Astrocyte (in vitro differentiated cells and primary cell): ENCODE data around the gene EGLN1. TPM values are rescaled to one million over a fixed set of nuclear protein-coding genes. Genes with fewer than 3 reads are reported as not detected.

ENCODE experiments used
- DNase-seq: peaks from one replicate; pipeline ENCODE4 v3.0.0-alpha.2; 2010; ENCODE audit warnings: low read depth
- FAIRE-seq: peaks from 2 replicates; lab custom pipeline; 2011; peaks lifted over from hg19 to GRCh38; lab: Jason Lieb, UNC
- H2AFZ ChIP-seq: 2 replicates; pipeline ENCODE4 v1.6.0; 2012; ENCODE audit warnings: low read depth, low read length, inconsistent platforms
- H3K27ac ChIP-seq: 2 replicates; pipeline ENCODE4 v1.5.1; 2011; ENCODE audit warnings: low read depth, low read length, inconsistent platforms
- H3K27me3 ChIP-seq: 2 replicates; pipeline ENCODE4 v1.6.0; 2011; ENCODE audit warnings: low read length, inconsistent platforms; ENCODE audit not compliant: insufficient read depth
- H3K36me3 ChIP-seq: 2 replicates; pipeline ENCODE4 v1.5.1; 2011; ENCODE audit warnings: low read length, inconsistent platforms; ENCODE audit not compliant: insufficient read depth
- H3K4me1 ChIP-seq: 2 replicates; pipeline ENCODE4 v1.5.1; 2011; ENCODE audit warnings: low read length, inconsistent platforms; ENCODE audit not compliant: insufficient read depth
- H3K4me2 ChIP-seq: 2 replicates; pipeline ENCODE4 v1.6.0; 2012; ENCODE audit warnings: low read length, inconsistent platforms
- H3K4me3 ChIP-seq: 2 replicates; pipeline ENCODE4 v1.5.1; 2011; ENCODE audit warnings: low read depth, mild to moderate bottlenecking, low read length, inconsistent platforms; ENCODE audit not compliant: insufficient read depth
- H3K79me2 ChIP-seq: 2 replicates; pipeline ENCODE4 v1.6.0; 2012; ENCODE audit warnings: mild to moderate bottlenecking, low read length, inconsistent platforms; ENCODE audit not compliant: insufficient read depth
- H3K9ac ChIP-seq: 2 replicates; pipeline ENCODE4 v1.6.0; 2012; ENCODE audit warnings: mild to moderate bottlenecking, low read length, inconsistent platforms
- H3K9me3 ChIP-seq: 2 replicates; pipeline ENCODE4 v1.5.1; 2012; ENCODE audit warnings: low read depth, mild to moderate bottlenecking, low read length, inconsistent platforms; ENCODE audit not compliant: insufficient read depth
- H4K20me1 ChIP-seq: 2 replicates; pipeline ENCODE4 v1.6.0; 2012; ENCODE audit warnings: low read length, inconsistent platforms; ENCODE audit not compliant: insufficient read depth
- H3K27ac Mint-ChIP-seq: one replicate; pipeline ENCODE4 v1.8.0; 2021; ENCODE audit warnings: mild to moderate bottlenecking, mixed read lengths; ENCODE audit not compliant: unreplicated experiment
- H3K27me3 Mint-ChIP-seq: one replicate; pipeline ENCODE4 v1.8.0; 2021; ENCODE audit warnings: low read depth, mixed read lengths; ENCODE audit not compliant: unreplicated experiment
- H3K36me3 Mint-ChIP-seq: one replicate; pipeline ENCODE4 v1.8.0; 2021; ENCODE audit warnings: low read depth, mixed read lengths; ENCODE audit not compliant: unreplicated experiment
- H3K4me1 Mint-ChIP-seq: one replicate; pipeline ENCODE4 v1.8.0; 2021; ENCODE audit warnings: low read depth, mixed read lengths; ENCODE audit not compliant: unreplicated experiment
- H3K4me3 Mint-ChIP-seq: one replicate; pipeline ENCODE4 v1.8.0; 2021; ENCODE audit warnings: mild to moderate bottlenecking, moderate library complexity, mixed read lengths; ENCODE audit not compliant: unreplicated experiment
- H3K9me3 Mint-ChIP-seq: one replicate; pipeline ENCODE4 v1.8.0; 2021; ENCODE audit warnings: mild to moderate bottlenecking, mixed read lengths; ENCODE audit not compliant: unreplicated experiment
- CTCF ChIP-seq: IDR thresholded peaks from 2 replicates; pipeline ENCODE4 v1.5.1; 2011; ENCODE audit warnings: low read depth, mild to moderate bottlenecking, inconsistent platforms, low read length, moderate library complexity; ENCODE audit not compliant: insufficient read depth
- EZH2 ChIP-seq: IDR thresholded peaks from 2 replicates; pipeline ENCODE4 v1.6.1; 2012; ENCODE audit warnings: mild to moderate bottlenecking, low read length, inconsistent platforms; ENCODE audit not compliant: insufficient read depth
- total RNA-seq: library from RNA; stranded (reverse); gene quantifications from 2 replicates; pipeline ENCODE4 v1.2.1, GENCODE V29; 2021

The EGLN1 gene
- total RNA-seq, 1 donor from 2014 or later = 34.5 TPM

DNA sequence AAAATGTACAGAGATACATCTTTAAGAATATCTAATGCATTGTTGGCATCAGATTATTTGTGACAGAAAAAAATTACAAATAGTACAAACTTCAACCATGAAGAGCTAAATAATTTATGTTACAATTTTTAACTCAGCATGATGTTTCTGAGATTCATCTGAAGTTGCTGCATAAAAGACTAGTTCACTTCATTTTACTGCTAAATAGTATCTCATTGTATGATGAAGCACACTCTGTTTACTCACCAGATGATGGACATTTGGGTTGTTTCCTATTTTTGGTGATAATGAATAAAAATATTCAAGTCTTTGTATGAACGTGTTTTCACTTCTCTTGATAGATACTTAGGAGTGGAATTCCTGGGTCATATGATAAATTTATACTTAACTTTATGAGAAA is 20.6 kb downstream of the EGLN1 start:
- DNase-seq = no peak
- H3K27ac Mint-ChIP-seq = no peak overlapping the region
- FAIRE-seq = no peak
- Histone ChIP-seq H3K27ac (no peak overlapping the region), H3K36me3 (no peaks in the 10 kb centered on the region), H3K9ac (no peak overlapping the region), H3K4me3 (no peak overlapping the region), H3K27me3 (no peaks in the 10 kb centered on the region), H3K4me2 (no peak overlapping the region), H3K79me2 (peaks cover 90% of the 10 kb centered on the region), H3K4me1 (peaks cover 4% of the 10 kb centered on the region), H2AFZ (no peak overlapping the region), H3K9me3 (no peaks in the 10 kb centered on the region), H4K20me1 (peaks cover 4% of the 10 kb centered on the region)
- no peak overlapping the region for H3K4me3 Mint-ChIP-seq
- no peaks in the 10 kb centered on the region for H3K36me3 Mint-ChIP-seq
- no peaks in the 10 kb centered on the region for H3K9me3 Mint-ChIP-seq
- H3K27me3 Mint-ChIP-seq = no peaks in the 10 kb centered on the region
- TF ChIP-seq EZH2 (no peak), CTCF (no peak)
- peaks cover 18% of the 10 kb centered on the region for H3K4me1 Mint-ChIP-seq

DNA sequence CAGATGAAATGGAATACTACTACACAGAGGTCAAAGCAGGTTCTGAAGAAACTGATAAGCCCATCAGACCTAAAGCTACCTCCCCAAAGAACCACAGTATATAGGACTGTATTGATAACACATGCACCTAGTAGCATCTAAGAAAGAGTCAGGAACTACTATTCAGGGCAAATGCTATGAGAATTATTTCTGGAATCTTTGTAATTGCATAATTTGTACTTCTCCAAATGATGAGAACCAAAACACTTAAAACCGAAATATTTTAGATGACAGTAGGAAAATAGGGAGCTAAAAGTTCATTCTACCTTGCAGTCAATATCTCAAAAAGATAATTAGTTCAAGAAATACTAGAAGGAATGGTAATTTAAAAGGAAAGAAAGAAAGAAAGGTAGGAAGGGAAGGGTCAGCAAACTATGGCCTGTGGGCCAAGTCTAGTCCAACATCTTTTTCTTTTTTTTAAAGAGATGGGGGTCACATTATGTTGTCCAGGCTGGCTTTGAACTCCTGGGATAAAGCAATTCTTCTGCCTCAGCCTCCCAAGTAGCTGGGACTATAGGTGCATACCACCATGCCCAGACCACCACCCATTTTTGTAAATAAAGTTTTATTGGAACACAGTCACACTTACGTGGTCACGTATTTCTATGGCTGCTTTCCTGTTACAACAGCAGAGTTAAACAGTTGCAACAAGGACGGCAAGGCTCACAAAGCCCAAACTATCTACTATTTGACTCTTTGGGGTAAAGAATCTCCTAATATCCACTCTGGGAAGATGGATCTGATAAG is 24.0 kb downstream of the EGLN1 start:
- H3K4me1 ChIP-seq = peaks cover 28% of the 10 kb centered on the region
- Mint-ChIP-seq H3K36me3 (no peaks in the 10 kb centered on the region), H3K27me3 (no peaks in the 10 kb centered on the region), H3K9me3 (no peaks in the 10 kb centered on the region), H3K27ac (no peak overlapping the region), H3K4me3 (no peak overlapping the region), H3K4me1 (peaks cover 38% of the 10 kb centered on the region)
- H2AFZ ChIP-seq = no peak overlapping the region
- H3K9ac ChIP-seq = no peak overlapping the region
- H3K27ac ChIP-seq = no peak overlapping the region
- no peaks in the 10 kb centered on the region for H3K36me3 ChIP-seq
- H3K9me3 ChIP-seq = no peaks in the 10 kb centered on the region
- FAIRE-seq = no peak
- DNase-seq = no peak
- H3K4me2 ChIP-seq = no peak overlapping the region
- no peaks in the 10 kb centered on the region for H3K27me3 ChIP-seq
- TF ChIP-seq CTCF (no peak), EZH2 (no peak)
- no peaks in the 10 kb centered on the region for H4K20me1 ChIP-seq
- H3K4me3 ChIP-seq = no peak overlapping the region
- peaks cover 72% of the 10 kb centered on the region for H3K79me2 ChIP-seq

DNA sequence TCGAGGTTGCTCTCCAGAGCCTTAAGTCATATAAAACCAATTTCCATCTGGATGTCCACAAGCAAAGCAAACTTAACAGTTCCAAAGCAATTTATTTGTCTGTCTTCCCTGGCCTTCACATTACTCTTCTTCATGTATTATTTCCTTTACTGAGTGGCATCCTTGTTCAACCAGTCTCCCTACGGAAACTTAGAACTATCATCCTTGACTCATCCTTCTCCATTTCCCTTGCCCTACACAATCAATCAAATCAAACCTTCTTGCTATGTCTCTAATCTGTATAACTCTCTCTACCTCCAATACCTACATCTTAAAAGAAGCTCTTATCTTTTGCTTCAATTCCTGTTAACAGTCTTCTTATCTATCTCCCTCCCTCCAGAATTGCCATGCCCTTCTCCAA is 25.4 kb downstream of the EGLN1 start:
- peaks cover 69% of the 10 kb centered on the region for H3K79me2 ChIP-seq
- H3K27ac Mint-ChIP-seq = peak overlapping the region; percentile 99
- TF ChIP-seq CTCF (no peak), EZH2 (no peak)

More for the DNA sequence above, 25.4 kb downstream of the EGLN1 start:
- Histone ChIP-seq H3K4me1 (peaks cover 28% of the 10 kb centered on the region), H3K27me3 (no peaks in the 10 kb centered on the region), H3K9ac (peak overlapping the region; percentile 70), H3K36me3 (no peaks in the 10 kb centered on the region), H2AFZ (no peak overlapping the region), H3K4me3 (no peak overlapping the region), H3K9me3 (no peaks in the 10 kb centered on the region), H3K4me2 (peak overlapping the region; percentile 80), H4K20me1 (no peaks in the 10 kb centered on the region), H3K27ac (peak overlapping the region; percentile 96)
- H3K36me3 Mint-ChIP-seq = no peaks in the 10 kb centered on the region
- peak overlapping the region; percentile 5 for H3K4me3 Mint-ChIP-seq
- no peaks in the 10 kb centered on the region for H3K9me3 Mint-ChIP-seq
- peaks cover 46% of the 10 kb centered on the region for H3K4me1 Mint-ChIP-seq
- no peaks in the 10 kb centered on the region for H3K27me3 Mint-ChIP-seq
- DNase-seq = no peak
- FAIRE-seq = no peak
